Fibroblast of the aortic adventitia (primary cell): ENCODE results near the gene B3GALNT1. TPM values are rescaled to one million over a fixed set of nuclear protein-coding genes. Genes with fewer than 3 reads are reported as not detected.

Experiments used
- DNase-seq: peaks from one replicate; pipeline ENCODE4 v3.0.0-alpha.2; 2010; ENCODE audit warnings: low read depth
- H3K4me3 ChIP-seq: 2 replicates; pipeline ENCODE4 v1.5.1; 2011; ENCODE audit warnings: low read depth, mild to moderate bottlenecking, control low read depth, low read length, moderate library complexity
- total RNA-seq: library from RNA; depleted of rRNA; stranded (reverse); fragments of >200 nt; gene quantifications from 2 replicates; pipeline ENCODE4 v1.2.3, GENCODE V29; 2012; ENCODE audit warnings: low replicate concordance
- TF ChIP-seq, protein P1 (sequence below): IDR thresholded peaks from 2 replicates; pipeline ENCODE4 v1.5.1; 2011; ENCODE audit warnings: mild to moderate bottlenecking, low read length, control low read depth, inconsistent platforms; ENCODE audit not compliant: insufficient read depth

B3GALNT1 gene
- total RNA-seq, 1 donor, result 14.2 TPM

GRCh38 chr3:161139686-161140085, 34.5 kb upstream of the B3GALNT1 start:
- TF ChIP-seq, protein P1, sequence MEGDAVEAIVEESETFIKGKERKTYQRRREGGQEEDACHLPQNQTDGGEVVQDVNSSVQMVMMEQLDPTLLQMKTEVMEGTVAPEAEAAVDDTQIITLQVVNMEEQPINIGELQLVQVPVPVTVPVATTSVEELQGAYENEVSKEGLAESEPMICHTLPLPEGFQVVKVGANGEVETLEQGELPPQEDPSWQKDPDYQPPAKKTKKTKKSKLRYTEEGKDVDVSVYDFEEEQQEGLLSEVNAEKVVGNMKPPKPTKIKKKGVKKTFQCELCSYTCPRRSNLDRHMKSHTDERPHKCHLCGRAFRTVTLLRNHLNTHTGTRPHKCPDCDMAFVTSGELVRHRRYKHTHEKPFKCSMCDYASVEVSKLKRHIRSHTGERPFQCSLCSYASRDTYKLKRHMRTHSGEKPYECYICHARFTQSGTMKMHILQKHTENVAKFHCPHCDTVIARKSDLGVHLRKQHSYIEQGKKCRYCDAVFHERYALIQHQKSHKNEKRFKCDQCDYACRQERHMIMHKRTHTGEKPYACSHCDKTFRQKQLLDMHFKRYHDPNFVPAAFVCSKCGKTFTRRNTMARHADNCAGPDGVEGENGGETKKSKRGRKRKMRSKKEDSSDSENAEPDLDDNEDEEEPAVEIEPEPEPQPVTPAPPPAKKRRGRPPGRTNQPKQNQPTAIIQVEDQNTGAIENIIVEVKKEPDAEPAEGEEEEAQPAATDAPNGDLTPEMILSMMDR, result no peak
- DNase-seq, result no peak
- no peak overlapping the region for H3K4me3 ChIP-seq

DNA sequence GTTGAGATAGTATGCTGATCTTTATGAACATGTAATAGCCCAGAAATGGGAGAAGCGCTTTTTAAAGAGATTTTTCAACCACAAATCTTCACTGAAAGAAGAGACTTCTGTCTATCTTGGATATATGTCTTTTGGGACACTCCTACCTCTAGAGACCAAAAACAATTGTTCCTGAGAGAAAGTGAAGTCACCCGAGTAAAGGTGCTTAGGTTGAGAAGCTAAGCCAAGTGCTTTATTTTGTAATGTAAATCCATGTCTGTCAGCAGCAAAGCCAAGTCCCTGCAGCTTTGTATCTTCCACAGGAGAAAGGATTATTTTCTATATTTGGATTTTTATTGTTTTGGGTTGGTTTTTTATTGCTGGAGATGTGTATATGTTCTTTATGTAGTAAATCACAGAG, 32.1 kb upstream of the B3GALNT1 start:
- H3K4me3 ChIP-seq, result no peak overlapping the region

GRCh38 chr3:161132391-161132790, 27.2 kb upstream of the B3GALNT1 start:
- DNase-seq, result no peak
- TF ChIP-seq, protein P1, result no peak
- no peak overlapping the region for H3K4me3 ChIP-seq

More for the DNA sequence above, 32.1 kb upstream of the B3GALNT1 start:
- DNase-seq, result no peak
- TF ChIP-seq, protein P1, result no peak

DNA sequence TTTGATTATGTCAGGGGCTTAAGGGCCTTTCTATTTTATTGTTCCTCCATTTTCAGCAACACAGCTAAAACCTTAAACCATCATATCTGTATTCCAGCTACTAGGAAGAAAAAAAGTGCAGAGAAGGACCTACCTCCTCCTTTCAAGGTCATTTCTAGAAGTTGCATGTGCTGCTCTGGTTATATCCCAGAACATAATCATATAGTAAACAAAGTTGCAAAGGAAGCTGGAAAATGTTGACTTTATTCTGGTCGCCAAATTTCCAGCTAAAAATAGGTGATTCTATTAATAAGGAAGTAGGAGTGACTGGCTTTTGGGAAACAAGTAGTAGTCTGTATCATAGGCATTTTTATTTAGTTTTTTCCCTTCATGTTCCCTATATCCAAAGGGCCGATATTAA, 21.3 kb upstream of the B3GALNT1 start:
- TF ChIP-seq, protein P1, result no peak
- no peak overlapping the region for H3K4me3 ChIP-seq
- no peak for DNase-seq

- TF ChIP-seq, protein P1, result no peak
- H3K4me3 ChIP-seq, result no peak overlapping the region
- DNase-seq, result no peak
Measured at GRCh38 chr3:161117646-161118045, 12.5 kb upstream of the B3GALNT1 start.

GRCh38 chr3:161108840-161109239, 3.7 kb upstream of the B3GALNT1 start:
- peak; percentile 55 for DNase-seq
- TF ChIP-seq, protein P1, result no peak
- H3K4me3 ChIP-seq, result no peak overlapping the region

DNA sequence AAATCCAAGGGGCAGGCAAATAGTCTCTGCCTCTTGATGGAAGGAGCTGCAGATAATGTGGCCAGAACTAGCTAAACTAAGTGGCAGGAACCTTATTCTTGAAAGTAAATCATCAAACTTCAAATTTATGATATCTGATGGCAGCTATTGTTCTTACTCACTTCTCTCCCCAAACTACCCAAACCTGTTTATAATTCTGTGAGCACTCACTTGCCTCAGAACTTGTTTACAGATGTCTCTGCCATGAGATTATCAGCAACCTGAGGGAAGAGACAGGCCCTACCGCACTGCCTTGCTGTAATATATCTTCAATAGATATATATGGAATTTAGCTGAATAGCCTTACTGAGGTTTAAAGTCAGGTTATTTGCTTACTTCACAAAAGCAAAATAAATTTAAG, 2.2 kb upstream of the B3GALNT1 start:
- no peak for DNase-seq
- H3K4me3 ChIP-seq, result no peak overlapping the region
- TF ChIP-seq, protein P1, result no peak
